GM12892 (cell line): ENCODE results near the gene PPCS.

Experiments used
- POLR2A ChIP-seq: IDR thresholded peaks from 2 replicates; pipeline ENCODE4 v1.6.1; 2011; ENCODE audit warnings: low read depth, low read length, control low read depth
- POLR2AphosphoS5 ChIP-seq: IDR thresholded peaks from 2 replicates; pipeline ENCODE4 v1.6.1; 2011; ENCODE audit warnings: low read depth, low read length, control low read depth
- TAF1 ChIP-seq: IDR thresholded peaks from 2 replicates; pipeline ENCODE4 v1.6.1; 2011; ENCODE audit warnings: low read depth, mild to moderate bottlenecking, control low read depth, low read length, borderline replicate concordance

DNA sequence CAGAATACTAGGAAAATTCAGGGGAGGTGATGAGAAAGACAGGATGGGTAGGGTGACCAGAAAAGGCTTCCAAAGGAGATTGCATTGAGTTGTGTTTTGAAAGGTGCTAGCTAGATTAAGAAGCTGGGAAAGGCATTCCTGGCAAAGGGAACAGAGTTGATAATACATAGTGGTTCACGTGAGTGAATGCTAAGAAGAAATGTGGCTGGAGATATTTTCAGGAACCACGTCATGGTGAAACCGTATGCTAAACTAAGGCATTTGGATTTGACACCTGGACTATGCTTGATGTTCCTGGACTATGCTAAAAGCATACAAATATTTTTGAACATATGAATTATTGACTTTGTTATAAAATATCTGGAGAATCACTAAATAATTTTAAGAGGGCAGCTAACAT lies 21.4 kb downstream of the PPCS start:
- TF ChIP-seq POLR2AphosphoS5 (no peak), POLR2A (no peak), TAF1 (no peak)
